IMR-90 (cell line): ENCODE measurements around the gene MRPL49. TPM values are rescaled to one million over a fixed set of nuclear protein-coding genes. Genes with fewer than 3 reads are reported as not detected.

Experiments used
- ATAC-seq: fragments of 200-7000 bp; cut with Tn5 transposase; 2 replicates; pipeline ENCODE4 v1.9.1; 2020; ENCODE audit warnings: low read depth, mild to moderate bottlenecking, moderate library complexity
- BruUV-seq: library from RNA; stranded (reverse); fragments of 400-500 nt; replicated peaks from 2 replicates; lab custom pipeline; 2021; lab: Mats Ljungman, UMichigan
- CTCF ChIA-PET: fragments of 300-600 bp; formaldehyde crosslinking; extraction: SDS; loops from one replicate; lab custom pipeline; 2021; ENCODE audit warnings: antibody characterized with exemption; lab: Yijun Ruan, JAX
- POLR2A ChIA-PET: fragments of 300-600 bp; sonication (Branson Sonifier 250); formaldehyde crosslinking; loops from one replicate; lab custom pipeline; 2022; ENCODE audit warnings: antibody characterized with exemption; ENCODE audit not compliant: unreplicated experiment; lab: Charles Lee
- DNase-seq: peaks from one replicate; pipeline ENCODE4 v3.0.0; 2013
- H2AFZ ChIP-seq: replicated peaks from 2 replicates; pipeline ENCODE3; 2013; ENCODE audit warnings: low read length, mild to moderate bottlenecking; ENCODE audit not compliant: poor library complexity
- H2AK5ac ChIP-seq: 2 replicates; pipeline ENCODE4 v1.6.1; 2013; ENCODE audit warnings: low read depth, low read length, inconsistent platforms
- H2AK9ac ChIP-seq: replicated peaks from 2 replicates; pipeline ENCODE3; 2013; ENCODE audit warnings: mild to moderate bottlenecking, low read depth, low read length, moderate library complexity; ENCODE audit not compliant: poor library complexity
- H2BK120ac ChIP-seq: 2 replicates; pipeline ENCODE4 v1.6.1; 2013; ENCODE audit warnings: low read depth, low read length, inconsistent platforms
- H2BK15ac ChIP-seq: 3 replicates; pipeline ENCODE4 v1.6.1; 2013; ENCODE audit warnings: low read depth, low read length, inconsistent platforms
- H2BK20ac ChIP-seq: 2 replicates; pipeline ENCODE4 v1.6.1; 2013; ENCODE audit warnings: low read depth, mild to moderate bottlenecking, inconsistent platforms, low read length, moderate library complexity
- H2BK5ac ChIP-seq: 2 replicates; pipeline ENCODE4 v1.6.1; 2013; ENCODE audit warnings: mild to moderate bottlenecking, low read depth, low read length, inconsistent platforms; ENCODE audit not compliant: poor library complexity, severe bottlenecking
- H3K14ac ChIP-seq: replicated peaks from 2 replicates; pipeline ENCODE4 v1.6.1; 2013; ENCODE audit warnings: low read depth, low read length, inconsistent platforms
- H3K18ac ChIP-seq: 2 replicates; pipeline ENCODE4 v1.6.1; 2013; ENCODE audit warnings: low read depth, low read length, control low read depth
- H3K23ac ChIP-seq: 2 replicates; pipeline ENCODE4 v1.6.1; 2013; ENCODE audit warnings: low read depth, low read length, inconsistent platforms
- H3K27ac ChIP-seq: 2 replicates; pipeline ENCODE4 v1.5.1; 2013; ENCODE audit warnings: mild to moderate bottlenecking, control low read depth, low read length; ENCODE audit not compliant: insufficient read depth
- H3K27me3 ChIP-seq: 2 replicates; pipeline ENCODE4 v1.6.1; 2013; ENCODE audit warnings: low read length; ENCODE audit not compliant: control insufficient read depth, insufficient read depth
- H3K36me3 ChIP-seq: 2 replicates; pipeline ENCODE4 v1.6.1; 2013; ENCODE audit warnings: low read length, mixed read lengths; ENCODE audit not compliant: control insufficient read depth, insufficient read depth
- H3K4ac ChIP-seq: 2 replicates; pipeline ENCODE4 v1.6.1; 2013; ENCODE audit warnings: low read depth, low read length, inconsistent platforms
- H3K4me1 ChIP-seq: 2 replicates; pipeline ENCODE4 v1.6.1; 2013; ENCODE audit warnings: low read length, mixed read lengths; ENCODE audit not compliant: control insufficient read depth, insufficient read depth
- H3K4me2 ChIP-seq: 2 replicates; pipeline ENCODE4 v1.6.1; 2013; ENCODE audit warnings: low read depth, mild to moderate bottlenecking, control low read depth, low read length, moderate library complexity
- H3K4me3 ChIP-seq: 2 replicates; pipeline ENCODE4 v1.5.1; 2013; ENCODE audit warnings: low read depth, mild to moderate bottlenecking, control low read depth, low read length, moderate library complexity; ENCODE audit not compliant: insufficient read depth
- H3K56ac ChIP-seq: 2 replicates; pipeline ENCODE4 v1.6.1; 2013; ENCODE audit warnings: low read length, inconsistent platforms; ENCODE audit not compliant: insufficient read depth; ENCODE audit errors: extremely low read depth
- H3K79me1 ChIP-seq, 2 experiments: 2 replicates each; pipeline ENCODE4 v1.6.1; 2013; ENCODE audit warnings: low read length in 2 of 2, inconsistent platforms in 1 of 2, low read depth in 1 of 2
- H3K9ac ChIP-seq: 2 replicates; pipeline ENCODE4 v1.6.1; 2013; ENCODE audit warnings: low read depth, low read length, control low read depth
- H3K9me1 ChIP-seq: 2 replicates; pipeline ENCODE4 v1.6.1; 2013; ENCODE audit warnings: low read length, inconsistent platforms; ENCODE audit not compliant: insufficient read depth
- H3K9me3 ChIP-seq: 2 replicates; pipeline ENCODE4 v1.6.1; 2013; ENCODE audit warnings: low read length; ENCODE audit not compliant: control insufficient read depth, insufficient read depth
- H4K20me1 ChIP-seq: 2 replicates; pipeline ENCODE4 v1.6.1; 2013; ENCODE audit warnings: low read length, inconsistent platforms; ENCODE audit not compliant: insufficient read depth
- H4K5ac ChIP-seq: 2 replicates; pipeline ENCODE4 v1.6.1; 2013; ENCODE audit warnings: mild to moderate bottlenecking, low read depth, low read length, control low read depth
- H4K8ac ChIP-seq, 2 experiments: 2 replicates each; pipeline ENCODE4 v1.6.1; 2013; ENCODE audit warnings: low read depth in 2 of 2, low read length in 2 of 2, control low read depth in 1 of 2, inconsistent platforms in 1 of 2
- H4K91ac ChIP-seq: 2 replicates; pipeline ENCODE4 v1.6.1; 2013; ENCODE audit warnings: low read depth, low read length, inconsistent platforms; ENCODE audit not compliant: insufficient read depth
- FOS ChIP-seq: fragments of 150-350 bp; IDR thresholded peaks from 2 replicates; pipeline ENCODE4 v1.6.1; 2016; ENCODE audit warnings: low read depth, low read length
- MAFK ChIP-seq: IDR thresholded peaks from 2 replicates; pipeline ENCODE4 v1.6.1; 2012; ENCODE audit warnings: low read depth, low read length, improper control_type of control experiment
- MAZ ChIP-seq: IDR thresholded peaks from 2 replicates; pipeline ENCODE4 v1.6.1; 2012; ENCODE audit warnings: low read depth, mild to moderate bottlenecking, low read length, improper control_type of control experiment, moderate library complexity, borderline replicate concordance
- POLR2A ChIP-seq: IDR thresholded peaks from 2 replicates; pipeline ENCODE4 v1.6.1; 2012; ENCODE audit warnings: mild to moderate bottlenecking, low read depth, low read length
- WGBS, 2 experiments: methylation state at CpG; one replicate each; pipeline versions ENCODE4 v1.1.5 to v1.1.7; 2013; ENCODE audit warnings: missing lambda C conversion rate in 2 of 2; ENCODE audit not compliant: insufficient read length in 1 of 2; ENCODE audit errors: extremely low coverage in 2 of 2; 5-methylcytosine and 5-hydroxymethylcytosine counted together
- dilution Hi-C: fragments of 300-500 bp; cut with HindIII; formaldehyde crosslinking; loops from one replicate; pipeline ENCODE4 v1.14.3; 2018; ENCODE audit warnings: low sequenced_read_pairs; ENCODE audit not compliant: unreplicated experiment
- in situ Hi-C: fragments of 300-500 bp; cut with MboI; formaldehyde crosslinking; loops from 3 replicates; pipeline ENCODE4 v1.14.3; 2019; ENCODE audit warnings: low sequenced_read_pairs, inconsistent platforms, mixed read lengths
- intact Hi-C: fragments of 100-400 bp; cut with micrococcal nuclease; formaldehyde crosslinking; loops from 2 replicates; pipeline ENCODE4 v1.10.0; 2022
- polyA plus RNA-seq, 3 experiments: library from polyadenylated mRNA; depleted of rRNA; stranded (reverse); fragments of >200 nt; gene quantifications; 2 replicates each; pipeline ENCODE4 v1.2.3, GENCODE V29; 2012; ENCODE audit warnings: low replicate concordance in 1 of 3
- total RNA-seq: library from RNA; depleted of rRNA; stranded (reverse); fragments of >200 nt; gene quantifications from 2 replicates; pipeline ENCODE4 v1.2.3, GENCODE V29; 2012

MRPL49 gene
- total and polyA plus RNA-seq, 2 of the 4 experiments (the other 2 are of a cell fraction) = 55.2 to 56.8 TPM

GRCh38 chr11:65090628-65091027 lies 31.5 kb upstream of the MRPL49 start:
- Histone ChIP-seq H3K4me3 (no peak overlapping the region), H2AK5ac (no peak overlapping the region), H3K27me3 (no peaks in the 10 kb centered on the region), H3K4ac (no peak overlapping the region), H3K4me1 (no peaks in the 10 kb centered on the region), H3K4me2 (no peak overlapping the region), H3K79me1 (peaks cover 6 to 9% of the 10 kb centered on the region in 2 experiments), H2BK120ac (no peak overlapping the region), H3K9me1 (peaks cover 3% of the 10 kb centered on the region; the same call in 1 of the 2 replicates), H3K36me3 (peaks cover 33% of the 10 kb centered on the region), H3K9ac (no peak overlapping the region), H3K56ac (no peak overlapping the region), H2AK9ac (no peak overlapping the region), H4K8ac (no peak overlapping the region), H4K20me1 (no peaks in the 10 kb centered on the region), H2BK15ac (no peak overlapping the region), H4K5ac (no peak overlapping the region), H3K23ac (no peak overlapping the region), H3K27ac (no peak overlapping the region), H2BK5ac (no peak overlapping the region), H2BK20ac (no peak overlapping the region), H3K18ac (no peak overlapping the region), H2AFZ (no peak overlapping the region), H3K14ac (no peak overlapping the region), H3K9me3 (no peaks in the 10 kb centered on the region), H4K91ac (no peak overlapping the region)
- WGBS, 2 experiments = 100% methylated on average over 3 of the region's 4 CpGs; no CpG with 5 or more reads in 1 of the 2 experiments
- no TSS peak for BruUV-seq
- TF ChIP-seq POLR2A = no peak
- TF ChIP-seq MAFK = no peak
- TF ChIP-seq MAZ = no peak
- no peak for TF ChIP-seq FOS
- POLR2A ChIA-PET = no interaction called here
- ATAC-seq = no peak
- CTCF ChIA-PET = no interaction called here
- DNase-seq = no peak
- dilution Hi-C loops (no loop called here), intact Hi-C loops (no loop called here), in situ Hi-C loops (no loop called here)
